ENCODE results near the gene RAB20. TPM values are rescaled to one million over a fixed set of nuclear protein-coding genes. Genes with fewer than 3 reads are reported as not detected.

The RAB20 gene
- total and polyA plus RNA-seq, 10 of the 15 experiments (the other 5 are each of a cell fraction or from before 2014, with no cell fraction given): 0.48 to 33.1 (median 9.6) TPM

DNA sequence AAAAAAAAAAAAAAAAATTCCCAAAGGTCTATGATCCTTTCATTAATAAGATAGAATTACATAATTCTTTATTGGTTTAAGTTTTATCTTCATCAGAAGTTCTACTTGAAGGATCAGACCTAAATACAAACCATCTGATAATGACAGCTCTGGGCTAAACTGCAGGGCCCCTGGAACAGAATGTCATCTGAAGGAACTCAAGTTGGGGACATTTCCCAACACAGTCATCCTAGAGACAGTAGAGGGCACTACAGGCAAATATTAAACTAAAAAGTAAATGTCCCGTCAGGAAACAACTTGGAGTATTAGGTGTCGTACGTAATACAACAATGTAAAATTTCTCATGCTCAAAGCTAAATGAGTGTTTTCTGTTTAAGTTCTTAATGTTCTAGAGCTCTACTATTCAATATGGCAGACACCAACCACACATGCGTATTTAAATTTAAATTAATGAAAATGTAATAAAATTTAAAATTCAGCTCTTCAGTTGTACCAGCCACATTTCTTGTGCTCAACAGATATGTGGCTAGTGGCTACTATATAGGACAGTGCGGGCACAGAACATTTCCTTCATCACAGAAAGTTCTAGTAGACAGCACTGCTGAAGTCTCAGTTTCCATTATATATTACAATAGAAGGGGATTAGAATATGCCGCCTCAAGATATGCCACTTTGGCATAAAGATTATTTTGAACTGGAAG is 32.1 kb upstream of the RAB20 start (continued):
- TF ChIP-seq YY1 (IDR thresholded peaks at IDR 0.05; ENCODE audit: low read depth, low read length) (0 out of 2 replicates have a peak, but pooled peaks have one; percentile 33), PAX5 (IDR thresholded peaks at IDR 0.05; ENCODE audit: borderline replicate concordance, low read depth, low read length) (no peak), EED (IDR thresholded peaks at IDR 0.05; ENCODE audit: low read depth) (no peak), MYC (IDR thresholded peaks at IDR 0.05; ENCODE audit: insufficient read depth, insufficient read length, insufficient replicate concordance, low read length, severe bottlenecking) (no peak), CHD4 (IDR thresholded peaks at IDR 0.05) (no peak), CREB1 (IDR thresholded peaks at IDR 0.05; ENCODE audit: low read depth) (no peak), SUPT20H (IDR thresholded peaks at IDR 0.05; ENCODE audit: borderline replicate concordance, control insufficient read depth, low read depth, low read length) (no peak), TAF1 (IDR thresholded peaks at IDR 0.05; ENCODE audit: borderline replicate concordance, low read depth, low read length) (no peak), ZZZ3 (IDR thresholded peaks at IDR 0.05; ENCODE audit: control insufficient read depth, insufficient read length, low read depth) (no peak), IKZF2 (IDR thresholded peaks at IDR 0.05) (no peak), HDGF (IDR thresholded peaks at IDR 0.05) (no peak), EGR1 (IDR thresholded peaks at IDR 0.05; ENCODE audit: borderline replicate concordance in 1 of 2, low read depth in 2 of 2, low read length in 2 of 2) (no peak), PAX8 (IDR thresholded peaks at IDR 0.05) (no peak)
- TF ChIP-seq, protein P1, sequence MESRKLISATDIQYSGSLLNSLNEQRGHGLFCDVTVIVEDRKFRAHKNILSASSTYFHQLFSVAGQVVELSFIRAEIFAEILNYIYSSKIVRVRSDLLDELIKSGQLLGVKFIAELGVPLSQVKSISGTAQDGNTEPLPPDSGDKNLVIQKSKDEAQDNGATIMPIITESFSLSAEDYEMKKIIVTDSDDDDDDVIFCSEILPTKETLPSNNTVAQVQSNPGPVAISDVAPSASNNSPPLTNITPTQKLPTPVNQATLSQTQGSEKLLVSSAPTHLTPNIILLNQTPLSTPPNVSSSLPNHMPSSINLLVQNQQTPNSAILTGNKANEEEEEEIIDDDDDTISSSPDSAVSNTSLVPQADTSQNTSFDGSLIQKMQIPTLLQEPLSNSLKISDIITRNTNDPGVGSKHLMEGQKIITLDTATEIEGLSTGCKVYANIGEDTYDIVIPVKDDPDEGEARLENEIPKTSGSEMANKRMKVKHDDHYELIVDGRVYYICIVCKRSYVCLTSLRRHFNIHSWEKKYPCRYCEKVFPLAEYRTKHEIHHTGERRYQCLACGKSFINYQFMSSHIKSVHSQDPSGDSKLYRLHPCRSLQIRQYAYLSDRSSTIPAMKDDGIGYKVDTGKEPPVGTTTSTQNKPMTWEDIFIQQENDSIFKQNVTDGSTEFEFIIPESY (IDR thresholded peaks at IDR 0.05): no peak
- TF ChIP-seq, protein P2, sequence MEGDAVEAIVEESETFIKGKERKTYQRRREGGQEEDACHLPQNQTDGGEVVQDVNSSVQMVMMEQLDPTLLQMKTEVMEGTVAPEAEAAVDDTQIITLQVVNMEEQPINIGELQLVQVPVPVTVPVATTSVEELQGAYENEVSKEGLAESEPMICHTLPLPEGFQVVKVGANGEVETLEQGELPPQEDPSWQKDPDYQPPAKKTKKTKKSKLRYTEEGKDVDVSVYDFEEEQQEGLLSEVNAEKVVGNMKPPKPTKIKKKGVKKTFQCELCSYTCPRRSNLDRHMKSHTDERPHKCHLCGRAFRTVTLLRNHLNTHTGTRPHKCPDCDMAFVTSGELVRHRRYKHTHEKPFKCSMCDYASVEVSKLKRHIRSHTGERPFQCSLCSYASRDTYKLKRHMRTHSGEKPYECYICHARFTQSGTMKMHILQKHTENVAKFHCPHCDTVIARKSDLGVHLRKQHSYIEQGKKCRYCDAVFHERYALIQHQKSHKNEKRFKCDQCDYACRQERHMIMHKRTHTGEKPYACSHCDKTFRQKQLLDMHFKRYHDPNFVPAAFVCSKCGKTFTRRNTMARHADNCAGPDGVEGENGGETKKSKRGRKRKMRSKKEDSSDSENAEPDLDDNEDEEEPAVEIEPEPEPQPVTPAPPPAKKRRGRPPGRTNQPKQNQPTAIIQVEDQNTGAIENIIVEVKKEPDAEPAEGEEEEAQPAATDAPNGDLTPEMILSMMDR (IDR thresholded peaks at IDR 0.05 in 2 of 3, conservative IDR thresholded peaks at IDR 0.05 in 1 of 3; ENCODE audit: control insufficient read depth in 2 of 3, extremely low read depth in 1 of 3, insufficient read depth in 1 of 3, low read depth in 3 of 3, low read length in 3 of 3): peak; percentile 60 to 71 (median 66)
